ENCODE results near the gene SV2A.
A peak's percentile ranks its signal among the peaks of the same experiment; 100 is the strongest.
"Not testable (repeated sequence)": the region's sequence is repeated elsewhere in the genome, so short reads cannot be mapped to it uniquely, and the experiment has no call there.

SV2A gene

DNA sequence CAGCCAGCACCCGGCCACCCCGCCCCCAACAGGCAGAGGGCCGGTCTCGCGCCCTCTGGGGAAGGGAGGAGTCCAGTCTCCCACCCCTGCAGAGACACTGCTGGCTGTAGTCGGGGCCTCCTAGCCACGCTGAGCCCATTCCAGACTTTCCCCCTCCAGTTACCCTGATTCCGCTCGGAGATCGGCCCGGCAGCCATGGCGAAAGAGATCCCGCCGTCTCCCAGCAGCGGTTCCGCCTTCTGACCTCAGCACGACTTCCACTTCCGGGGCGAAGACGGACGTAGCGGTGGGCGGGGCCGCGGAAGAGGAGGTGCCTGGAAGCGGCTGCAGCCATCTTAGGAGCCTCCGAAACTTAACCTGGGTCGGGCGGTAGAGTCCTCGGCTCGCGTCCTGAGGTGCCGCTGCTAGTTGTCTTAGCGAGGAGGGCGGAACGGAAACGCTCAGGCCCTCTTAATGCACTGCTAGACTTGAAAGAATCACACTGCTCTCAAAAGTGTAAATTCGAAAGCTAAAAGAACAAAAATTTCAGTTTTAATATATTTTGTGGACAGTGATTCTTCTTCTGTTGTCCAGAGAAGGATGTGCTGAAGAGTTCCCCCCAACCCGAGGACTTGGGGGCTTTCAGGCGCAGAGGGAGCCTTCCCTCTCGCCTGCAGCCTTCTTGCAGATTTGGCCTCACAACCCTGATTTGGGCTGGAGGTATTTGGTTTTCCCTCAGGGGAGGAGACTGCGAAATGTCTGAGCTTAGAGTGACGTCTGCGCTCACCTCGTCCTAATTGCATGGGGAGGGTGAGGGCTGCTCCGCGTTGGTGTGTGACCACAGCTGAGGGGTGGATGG, 10.1 kb upstream of the SV2A start, which contains the start of gene SF3B4:
Gene SF3B4 (minus strand): TSS at position 241 of the 838 bp plus-strand sequence. CDS start 44 bp downstream, at position 197.
- DNase-seq = peak; percentile 81 to 96 (median 90)

DNA sequence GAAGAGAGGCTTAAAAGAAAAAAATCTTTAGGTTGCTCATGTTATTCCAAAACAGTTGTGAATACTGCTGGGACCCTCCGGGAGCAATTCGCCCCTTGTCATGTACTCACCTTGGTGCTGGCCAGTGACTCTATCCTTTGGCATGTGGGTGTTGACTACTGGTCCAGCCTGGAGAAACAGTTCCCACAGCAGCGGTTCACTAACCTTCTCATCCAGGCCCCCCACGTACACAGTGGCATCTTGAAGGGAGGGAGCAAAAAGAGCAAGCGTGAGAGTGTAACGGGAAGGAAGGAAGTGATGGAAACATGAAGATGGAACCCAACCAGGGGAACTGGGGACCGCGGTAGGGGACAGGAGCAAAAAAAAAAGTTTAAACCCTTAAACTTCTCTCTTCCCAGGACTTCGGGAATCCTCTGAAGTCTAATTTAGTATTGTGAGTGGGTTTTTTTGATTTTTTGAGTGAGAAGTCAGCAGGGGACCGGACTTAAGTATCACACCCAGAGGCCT, 9.5 kb upstream of the SV2A start:
- no peak for DNase-seq

DNA sequence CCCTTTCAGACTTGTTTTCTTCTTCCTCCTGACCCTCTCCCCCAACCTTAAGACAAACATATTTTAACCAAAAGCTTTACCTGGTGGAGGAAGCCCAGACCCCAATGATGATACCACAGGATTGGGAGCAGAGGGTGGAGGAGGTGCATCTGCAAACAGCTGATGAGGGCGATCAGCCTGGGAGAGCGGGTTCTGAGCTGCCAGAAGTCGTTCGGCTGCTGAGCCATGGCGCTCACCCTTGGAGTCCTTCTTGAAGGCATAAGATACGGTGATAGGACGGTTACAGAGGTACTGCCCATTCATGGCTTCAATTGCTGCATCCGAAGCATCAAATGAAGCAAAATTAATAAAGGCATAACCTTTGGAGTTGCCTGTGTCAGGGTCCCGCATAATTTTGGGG, 8.7 kb upstream of the SV2A start:
- no peak for DNase-seq

DNA sequence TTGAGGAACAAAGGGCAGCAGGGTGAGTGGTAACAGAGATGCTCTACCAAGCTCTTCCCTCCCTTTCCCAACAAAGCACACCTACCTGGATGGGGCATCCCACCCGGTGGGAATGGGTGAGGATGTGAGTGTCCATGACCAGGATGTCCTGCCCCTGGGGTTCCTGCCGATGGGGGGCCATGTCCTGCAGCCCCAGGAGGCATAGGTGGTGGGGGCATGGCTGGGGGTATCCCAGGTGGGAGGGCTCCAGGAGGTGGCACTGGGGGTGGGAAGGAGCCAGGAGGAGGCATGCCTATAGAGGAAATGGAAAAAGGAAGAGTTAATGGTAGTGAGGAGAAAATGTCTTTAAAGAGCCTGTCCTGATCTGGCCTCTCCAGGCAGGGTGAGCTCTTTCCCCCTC, 8.1 kb upstream of the SV2A start:
- no peak for DNase-seq

DNA sequence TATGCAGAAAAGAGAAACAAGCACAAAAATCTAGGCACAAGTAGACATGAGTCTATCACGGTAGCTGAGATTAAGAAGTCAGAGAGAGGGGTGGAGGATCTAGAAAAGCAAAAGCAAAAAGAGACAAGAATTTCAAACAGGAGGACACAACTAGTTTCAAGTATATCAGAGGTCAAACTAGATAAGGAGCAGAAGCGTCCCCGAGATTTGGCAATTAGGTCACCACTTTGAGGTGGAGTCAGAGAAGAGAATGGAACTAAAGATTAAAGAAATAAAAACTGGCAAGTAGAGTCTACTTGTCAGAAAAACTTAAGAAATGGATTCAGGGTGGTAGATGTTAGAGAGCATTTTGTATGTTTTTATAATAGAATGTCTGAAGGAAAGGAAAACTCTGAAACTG, 7.7 kb upstream of the SV2A start:
- no peak for DNase-seq

DNA sequence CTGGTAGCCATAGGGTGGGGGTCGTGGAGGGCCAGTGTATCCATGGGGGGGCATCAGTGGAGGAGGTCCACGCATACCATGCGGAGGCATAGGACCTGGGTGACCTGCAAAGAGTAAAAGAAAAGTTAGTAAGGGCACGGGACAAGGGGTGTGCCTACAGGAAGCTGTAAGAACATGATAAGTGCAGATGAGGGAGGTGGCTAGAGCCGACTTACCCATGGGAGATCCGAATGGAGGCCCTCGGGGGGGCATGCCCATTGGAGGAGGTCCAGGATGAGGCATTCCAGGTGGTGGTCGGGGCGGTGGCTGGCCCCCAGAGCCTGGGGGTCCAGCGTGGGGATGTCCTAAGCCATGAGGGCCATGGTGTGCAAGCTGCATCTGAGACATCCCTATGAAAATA, 6.0 kb upstream of the SV2A start:
- DNase-seq = no peak

DNA sequence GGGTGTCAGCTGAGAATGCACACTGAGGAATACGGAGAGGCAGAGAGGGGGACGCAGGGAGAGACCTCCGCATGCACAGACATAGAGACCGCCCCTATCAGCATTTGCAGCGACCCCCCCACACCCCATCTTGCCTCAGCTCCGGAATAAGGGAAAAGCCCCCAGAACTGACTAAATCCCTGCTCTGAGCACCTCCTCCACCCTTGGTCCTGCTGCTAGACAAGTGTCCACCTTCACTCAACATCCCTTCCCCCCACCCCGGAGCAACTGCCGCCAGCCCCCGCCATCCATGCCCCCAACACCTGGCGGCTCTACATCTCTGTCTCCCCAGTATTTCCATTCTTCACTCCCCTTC, 769 bp downstream of the SV2A start:
- DNase-seq = no peak

DNA sequence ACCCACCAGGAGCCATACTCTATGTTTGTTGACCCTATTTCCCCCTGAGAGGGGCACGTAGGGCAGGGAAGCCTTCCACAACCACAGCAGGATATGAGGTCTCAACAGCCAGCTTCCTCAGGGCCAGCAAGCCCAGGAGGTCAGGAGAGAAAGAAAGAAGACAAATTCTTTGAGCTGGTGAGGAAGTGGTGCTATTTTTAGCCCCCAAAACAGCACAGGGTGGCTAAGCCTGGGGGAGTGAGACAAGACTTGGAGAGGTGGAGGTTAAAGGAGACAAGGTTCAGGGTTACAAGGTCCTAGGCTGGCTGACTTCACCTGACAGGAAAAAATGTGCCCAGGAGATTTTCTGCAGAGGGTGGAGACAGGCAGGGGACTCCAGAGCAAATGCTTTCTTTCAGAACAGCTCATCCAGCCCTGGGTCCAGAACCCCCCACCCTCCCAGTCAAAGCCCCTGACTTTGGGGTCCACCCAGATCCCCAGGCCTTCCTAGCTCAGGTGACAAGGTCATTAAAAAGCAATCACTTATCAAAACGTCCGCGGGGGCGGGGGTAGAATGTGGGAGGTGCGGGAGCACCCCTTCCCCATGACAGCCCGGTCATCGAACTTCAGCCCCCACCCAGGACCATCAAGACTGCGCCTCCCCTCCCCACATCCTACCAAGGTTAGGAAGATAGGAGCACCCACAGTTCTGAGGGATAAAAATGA, 1.3 kb downstream of the SV2A start:
- DNase-seq = no peak

DNA sequence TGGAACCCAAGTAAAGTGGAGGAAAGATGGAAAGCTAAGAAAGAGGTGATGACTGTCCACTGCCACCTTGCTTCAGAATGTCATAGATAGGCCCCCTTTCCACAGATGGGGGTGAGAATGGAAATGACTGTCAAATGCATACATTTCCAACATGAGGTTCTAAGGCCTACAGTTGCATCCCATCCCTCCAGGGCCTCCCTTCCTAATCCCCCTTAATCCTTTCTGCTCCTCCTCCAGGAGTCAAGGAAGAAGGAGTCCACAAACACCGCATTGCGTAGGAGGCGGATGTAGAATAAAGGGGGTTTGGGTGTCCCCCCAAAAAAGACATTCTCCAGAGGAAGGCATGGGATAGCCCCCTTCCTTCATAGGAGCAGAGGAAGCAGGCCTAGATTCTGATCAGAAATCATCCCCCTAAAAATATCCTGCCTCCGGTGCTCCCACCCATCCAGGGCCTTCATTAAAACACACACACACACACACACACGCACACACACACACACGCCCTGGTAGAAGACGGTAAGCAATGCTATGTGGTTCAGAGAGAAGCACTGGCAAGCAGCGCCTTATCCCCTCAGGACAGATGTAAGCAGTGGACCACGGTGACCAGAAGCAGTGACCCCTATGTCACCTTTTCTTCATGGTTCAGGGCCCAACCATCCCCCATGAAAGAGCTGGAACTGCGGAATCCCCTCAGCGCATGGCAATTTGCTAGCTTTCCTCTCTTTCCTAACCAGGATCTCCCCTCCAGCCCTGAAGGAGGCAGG, 2.0 kb downstream of the SV2A start:
- DNase-seq = no peak

DNA sequence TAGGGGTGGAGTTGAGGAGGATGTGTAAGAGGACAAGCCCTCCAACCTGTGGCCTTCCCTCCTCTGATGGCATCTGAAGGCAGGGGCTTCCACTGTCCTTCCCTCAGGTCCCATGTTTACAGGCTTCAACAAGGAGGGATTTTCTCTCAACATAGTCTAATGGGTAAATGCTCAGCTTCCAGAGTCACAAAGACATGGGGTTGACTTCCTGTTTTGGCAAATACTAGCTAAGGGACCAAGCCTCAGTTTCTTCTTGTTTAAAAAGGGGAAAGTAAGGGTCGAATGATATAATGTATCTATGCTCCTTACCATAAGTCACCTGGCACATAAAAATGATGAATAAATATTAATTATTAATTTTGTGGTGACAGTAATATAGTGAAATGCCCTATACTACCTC, 3.1 kb downstream of the SV2A start:
- DNase-seq = no peak

DNA sequence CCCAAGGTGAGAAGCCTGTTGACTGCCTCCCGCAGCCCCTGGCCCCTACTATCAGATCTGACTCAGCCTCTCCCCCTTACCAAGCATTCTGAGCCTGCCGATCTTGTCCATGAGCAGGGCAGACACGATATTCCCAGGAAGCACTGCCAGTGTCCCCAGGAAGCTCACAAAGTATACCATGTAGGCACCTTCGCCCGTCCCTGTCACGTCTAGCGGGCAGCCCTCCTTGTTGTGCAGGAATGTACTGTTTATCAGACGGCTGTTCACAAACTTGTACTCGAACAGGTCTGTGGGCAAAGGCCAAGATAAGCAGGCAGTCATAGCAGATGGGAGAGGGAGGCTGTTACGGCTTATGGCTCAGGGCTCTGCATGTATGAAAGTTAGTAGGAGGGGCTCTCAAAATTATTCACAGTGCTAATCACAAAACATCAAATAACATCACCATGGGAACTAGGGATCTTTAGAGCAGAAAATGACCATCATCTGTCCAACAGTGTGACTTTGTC, 11.0 kb downstream of the SV2A start:
- no peak for DNase-seq

DNA sequence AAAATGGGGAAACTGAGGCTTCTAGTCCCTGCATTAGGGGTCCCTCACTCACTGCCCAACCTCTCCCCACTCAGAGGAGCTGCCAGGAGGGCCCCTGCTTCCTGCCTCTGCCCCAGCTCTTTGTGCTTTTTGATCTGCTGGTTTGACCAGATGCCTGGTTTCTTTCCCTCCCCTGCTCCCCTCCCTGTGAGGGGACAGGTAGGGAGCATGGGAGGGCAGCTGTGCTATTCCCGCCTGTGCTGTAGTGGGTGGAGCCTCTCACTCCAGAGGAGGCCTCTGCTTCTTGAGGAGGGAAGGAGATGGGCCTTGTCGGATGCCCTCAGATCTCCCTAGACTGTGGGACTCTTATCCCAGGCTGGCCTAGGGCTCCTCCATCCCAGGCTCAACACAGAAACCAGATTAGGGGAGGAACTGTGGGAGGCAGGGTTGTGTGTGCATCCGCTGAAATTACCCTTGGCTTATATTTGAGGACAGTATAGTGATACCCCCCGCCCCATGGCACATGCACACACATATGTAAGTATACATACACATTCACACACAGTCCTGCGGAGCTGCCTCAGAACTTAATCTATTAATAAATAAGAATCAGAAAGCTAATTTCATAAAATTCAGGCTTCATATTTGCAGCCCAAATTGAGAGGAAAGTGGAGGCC, 13.7 kb downstream of the SV2A start:
- no peak for DNase-seq

DNA sequence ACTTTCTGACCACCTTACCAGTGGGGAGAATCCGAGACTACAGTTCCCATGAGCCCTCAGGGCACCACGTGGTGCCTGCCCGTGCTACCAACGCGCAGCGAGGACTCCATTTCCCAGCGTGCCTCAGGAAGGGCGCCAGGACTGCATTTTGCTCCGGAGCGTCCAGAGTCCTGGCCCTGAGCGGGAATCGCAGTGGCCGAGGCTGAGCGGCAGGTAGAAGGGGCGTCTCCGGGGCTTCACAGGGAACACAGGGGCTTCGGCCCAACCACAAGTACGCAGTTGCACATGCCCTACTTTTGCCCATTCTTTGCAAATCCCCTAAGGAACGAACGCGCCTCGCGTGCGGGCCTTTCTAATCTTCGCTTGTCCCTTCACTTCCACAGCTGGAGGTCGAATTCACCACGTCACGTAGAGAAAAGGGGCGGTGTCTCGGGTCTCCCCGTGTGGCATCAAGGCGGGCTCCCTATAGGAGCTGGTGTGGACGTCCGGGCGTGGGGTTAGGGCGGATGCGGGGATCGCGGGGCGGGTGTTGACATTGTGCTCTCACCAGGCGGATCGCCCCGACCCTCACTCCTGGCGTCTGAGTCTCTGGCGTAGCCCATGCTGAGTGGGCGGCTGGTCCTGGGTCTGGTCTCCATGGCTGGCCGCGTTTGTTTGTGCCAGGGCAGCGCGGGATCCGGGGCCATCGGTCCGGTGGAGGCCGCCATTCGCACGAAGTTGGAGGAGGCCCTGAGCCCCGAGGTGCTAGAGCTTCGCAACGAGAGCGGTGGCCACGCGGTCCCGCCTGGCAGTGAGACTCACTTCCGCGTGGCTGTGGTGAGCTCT, 18.0 kb downstream of the SV2A start, which contains the start of gene BOLA1:
Gene BOLA1 (plus strand): TSS at position 109 of the 825 bp plus-strand sequence. CDS start 492 bp downstream, at position 601.
- peak; percentile 36 to 70 (median 54) for DNase-seq

DNA sequence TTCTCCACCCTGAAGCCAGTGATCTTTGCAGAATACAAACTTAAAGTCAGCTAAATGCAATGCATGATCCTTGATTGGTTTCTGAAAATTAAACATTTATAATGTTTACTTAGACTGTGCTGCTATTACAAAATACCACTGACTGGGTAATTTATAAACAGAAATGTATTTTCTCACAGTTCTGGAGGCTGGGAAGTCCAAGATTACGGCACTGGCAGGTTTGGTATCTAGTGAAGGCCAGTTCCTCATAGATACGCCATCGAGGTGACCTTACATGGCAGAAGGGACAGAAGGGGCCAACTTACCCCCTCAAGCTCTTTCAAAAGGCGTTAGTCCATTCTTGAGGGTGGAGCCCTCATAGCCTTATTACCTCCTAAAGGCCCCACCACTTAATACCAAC, 21.1 kb downstream of the SV2A start:
- no peak for DNase-seq

DNA sequence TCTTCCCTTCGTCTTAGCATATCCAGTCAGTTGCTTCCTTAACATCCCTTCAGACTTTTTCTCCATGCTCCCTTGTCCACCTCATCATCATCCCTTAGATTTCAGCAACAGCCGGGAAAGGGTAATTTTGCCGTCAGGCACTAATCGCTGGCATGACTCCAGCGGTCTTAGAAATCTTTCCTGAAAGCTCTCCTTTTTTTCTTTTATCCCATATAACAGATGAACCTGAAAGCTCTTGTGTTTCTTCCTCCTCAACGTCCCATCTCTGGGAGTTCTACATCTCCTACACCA, 28.7 kb downstream of the SV2A start:
- no peak for DNase-seq

DNA sequence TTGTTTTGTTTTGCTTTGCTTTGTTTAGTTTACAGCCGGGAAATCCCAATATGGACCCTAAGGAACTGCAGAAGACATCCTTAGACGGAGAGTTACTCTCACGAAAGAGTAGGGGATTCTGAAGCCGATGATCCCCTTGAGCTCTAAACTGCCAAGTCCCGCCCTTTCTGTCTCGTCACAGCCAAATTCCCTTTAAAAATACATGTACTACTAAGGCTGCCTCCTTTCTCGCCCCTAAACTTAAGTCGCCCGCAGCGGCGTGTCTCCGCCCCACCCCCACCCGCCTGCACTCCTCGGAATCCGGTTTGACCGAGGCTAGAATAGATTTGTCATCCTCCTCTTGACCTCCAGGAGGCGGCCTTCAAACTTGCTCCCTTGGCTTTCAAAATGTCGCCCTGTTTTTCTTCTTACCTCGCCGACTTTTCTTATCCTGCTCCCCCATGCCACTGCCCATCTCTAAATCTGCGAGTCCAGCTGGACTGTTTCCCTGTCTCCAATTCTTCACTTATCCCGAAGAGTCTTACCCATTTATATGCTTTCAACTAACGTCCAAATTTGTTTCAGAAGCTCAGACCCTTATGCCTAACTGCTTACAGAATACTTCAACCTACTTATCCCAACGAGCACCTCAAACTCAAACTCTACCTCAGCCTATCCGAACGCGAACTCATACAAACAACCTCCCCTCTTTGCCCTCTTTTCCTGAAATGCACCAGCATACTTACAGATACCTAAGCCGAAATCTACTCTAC, 29.2 kb downstream of the SV2A start:
- DNase-seq = peak; percentile 24 to 52 (median 38)

DNA sequence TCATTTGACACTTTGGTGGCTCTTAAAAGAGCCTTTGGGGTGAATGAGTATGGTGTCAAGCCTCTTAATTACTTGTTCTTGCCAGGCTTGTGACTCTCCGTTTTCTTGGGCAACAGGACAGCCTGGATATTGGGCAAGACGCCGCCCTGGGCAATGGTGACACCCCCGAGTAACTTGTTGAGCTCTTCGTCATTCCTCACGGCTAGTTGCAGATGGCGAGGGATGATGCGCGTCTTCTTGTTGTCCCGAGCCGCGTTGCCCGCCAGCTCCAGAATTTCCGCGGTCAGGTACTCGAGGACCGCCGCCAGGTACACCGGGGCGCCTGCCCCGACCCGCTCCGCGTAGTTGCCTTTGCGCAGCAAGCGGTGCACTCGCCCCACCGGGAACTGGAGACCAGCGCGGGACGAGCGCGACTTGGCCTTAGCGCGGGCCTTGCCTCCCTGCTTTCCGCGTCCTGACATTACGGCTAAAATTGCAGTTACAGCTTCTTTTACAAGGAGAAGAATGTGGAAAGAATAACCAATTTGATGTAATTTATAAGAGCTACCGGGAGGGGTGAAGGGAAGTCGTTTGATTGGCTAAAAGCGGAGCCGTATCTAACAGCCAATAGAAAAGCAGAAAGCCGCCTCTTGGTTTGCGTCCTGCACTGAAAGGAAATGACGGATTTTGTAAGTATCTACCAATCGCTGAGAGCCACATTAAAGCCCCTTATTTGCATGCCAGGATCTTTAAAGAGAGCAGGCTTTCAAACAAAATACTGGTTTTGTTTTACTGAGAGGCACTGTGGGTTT, 30.0 kb downstream of the SV2A start:
- peak; percentile 37 to 61 (median 53) for DNase-seq

DNA sequence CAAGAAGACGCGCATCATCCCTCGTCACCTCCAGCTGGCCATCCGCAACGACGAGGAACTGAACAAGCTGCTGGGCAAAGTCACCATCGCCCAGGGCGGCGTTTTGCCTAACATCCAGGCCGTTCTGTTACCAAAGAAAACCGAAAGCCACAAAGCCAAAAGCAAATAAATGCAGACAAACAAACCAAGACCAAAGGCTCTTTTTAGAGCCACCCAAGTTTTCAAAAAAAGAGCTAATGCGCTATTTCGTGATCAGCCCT, 30.5 kb downstream of the SV2A start:
- not testable (repeated sequence) for DNase-seq

DNA sequence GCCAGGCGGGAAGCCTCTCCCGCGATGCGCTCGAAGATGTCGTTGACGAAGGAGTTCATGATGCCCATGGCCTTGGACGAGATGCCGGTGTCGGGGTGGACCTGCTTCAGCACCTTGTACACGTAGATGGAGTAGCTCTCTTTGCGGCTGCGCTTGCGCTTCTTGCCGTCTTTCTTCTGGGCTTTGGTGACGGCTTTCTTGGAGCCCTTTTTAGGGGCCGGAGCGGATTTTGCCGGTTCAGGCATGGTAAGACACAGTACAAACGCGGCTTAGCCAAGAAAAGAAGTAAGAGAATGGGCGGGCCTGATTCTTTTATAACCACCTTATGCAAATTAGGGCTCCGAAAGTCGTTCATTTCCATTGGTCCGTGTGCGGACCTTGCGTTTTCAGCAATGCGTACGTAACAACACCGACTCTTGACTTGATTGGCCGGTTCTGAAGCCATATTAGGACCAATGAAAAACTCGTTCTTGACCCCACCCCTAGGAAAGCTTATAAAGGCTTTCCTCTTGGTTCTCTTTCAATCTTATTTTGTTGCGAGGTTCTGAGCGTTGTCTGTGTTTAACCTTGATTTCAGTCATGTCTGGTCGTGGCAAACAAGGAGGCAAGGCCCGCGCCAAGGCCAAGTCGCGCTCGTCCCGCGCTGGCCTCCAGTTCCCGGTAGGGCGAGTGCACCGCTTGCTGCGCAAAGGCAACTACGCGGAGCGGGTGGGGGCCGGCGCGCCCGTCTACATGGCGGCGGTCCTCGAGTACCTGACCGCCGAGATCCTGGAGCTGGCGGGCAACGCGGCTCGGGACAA, 31.0 kb downstream of the SV2A start:
- peak; percentile 59 to 77 (median 64) for DNase-seq

DNA sequence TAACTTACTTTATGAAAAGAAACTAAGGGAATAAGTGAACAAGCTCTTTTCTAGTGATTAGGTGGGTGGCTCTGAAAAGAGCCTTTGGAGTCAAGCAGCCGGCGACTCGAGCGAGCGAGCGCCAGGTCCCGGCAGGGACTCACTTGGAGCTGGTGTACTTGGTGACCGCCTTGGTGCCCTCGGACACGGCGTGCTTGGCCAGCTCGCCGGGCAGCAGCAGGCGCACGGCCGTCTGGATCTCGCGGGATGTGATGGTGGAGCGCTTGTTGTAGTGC, 31.6 kb downstream of the SV2A start:
- DNase-seq = not testable (repeated sequence)
